PC-9 (cell line): ENCODE data around the gene SLC30A5. TPM values are rescaled to one million over a fixed set of nuclear protein-coding genes. Genes with fewer than 3 reads are reported as not detected.

ENCODE experiments used
- BruUV-seq: library from RNA; stranded (reverse); fragments of 400-500 nt; replicated peaks from 2 replicates; lab custom pipeline; 2021; lab: Mats Ljungman, UMichigan
- CTCF ChIA-PET: fragments of 300-600 bp; sonication (Branson Sonifier 250); formaldehyde crosslinking; loops from one replicate; lab custom pipeline; 2022; ENCODE audit warnings: antibody characterized with exemption; lab: Charles Lee
- POLR2A ChIA-PET: fragments of 300-600 bp; sonication (Branson Sonifier 250); formaldehyde crosslinking; loops from one replicate; lab custom pipeline; 2022; ENCODE audit warnings: antibody characterized with exemption; ENCODE audit not compliant: unreplicated experiment; lab: Charles Lee
- DNase-seq, 2 experiments: peaks; one replicate each; pipeline versions ENCODE4 v3.0.0 to v3.0.0-alpha.2; 2015 to 2022; ENCODE audit warnings: mixed read lengths in 1 of 2
- H2AFZ ChIP-seq: fragments of 200-600 bp; sonication (generic); 2 replicates; pipeline ENCODE4 v1.8.1; 2017; ENCODE audit warnings: antibody characterized with exemption
- H3F3A ChIP-seq: fragments of 200-600 bp; sonication (generic); 2 replicates; pipeline ENCODE4 v1.8.1; 2017; ENCODE audit warnings: antibody characterized with exemption, mild to moderate bottlenecking, low read depth; ENCODE audit not compliant: insufficient read depth
- H3K27ac ChIP-seq: fragments of 200-600 bp; sonication (generic); 2 replicates; pipeline ENCODE4 v1.6.1; 2016; ENCODE audit warnings: mixed run types
- H3K27me3 ChIP-seq: fragments of 200-600 bp; sonication (generic); 2 replicates; pipeline ENCODE4 v1.6.1; 2016; ENCODE audit warnings: low read depth, mixed run types; ENCODE audit not compliant: insufficient read depth
- H3K36me3 ChIP-seq: fragments of 200-600 bp; sonication (generic); 2 replicates; pipeline ENCODE4 v1.6.1; 2016; ENCODE audit warnings: low read depth, mixed run types
- H3K4me1 ChIP-seq: fragments of 200-600 bp; sonication (generic); replicated peaks from 2 replicates; pipeline ENCODE4 v1.6.1; 2016; ENCODE audit warnings: mixed run types; ENCODE audit not compliant: insufficient read depth
- H3K4me2 ChIP-seq: fragments of 200-600 bp; sonication (generic); 2 replicates; pipeline ENCODE4 v1.6.1; 2017; ENCODE audit warnings: mixed run types
- H3K4me3 ChIP-seq: fragments of 200-600 bp; sonication (generic); 2 replicates; pipeline ENCODE4 v1.6.1; 2016; ENCODE audit warnings: mixed run types
- H3K79me2 ChIP-seq: fragments of 200-600 bp; sonication (generic); 2 replicates; pipeline ENCODE4 v1.6.1; 2017; ENCODE audit warnings: low read depth, mixed run types
- H3K9me2 ChIP-seq: fragments of 200-600 bp; sonication (generic); 2 replicates; pipeline ENCODE4 v1.8.1; 2017; ENCODE audit warnings: mild to moderate bottlenecking; ENCODE audit not compliant: insufficient read depth
- H3K9me3 ChIP-seq: fragments of 200-600 bp; sonication (generic); 2 replicates; pipeline ENCODE4 v1.8.1; 2016; ENCODE audit warnings: low read depth; ENCODE audit not compliant: insufficient read depth
- H4K20me1 ChIP-seq: fragments of 200-600 bp; sonication (generic); 2 replicates; pipeline ENCODE4 v1.8.1; 2017; ENCODE audit not compliant: insufficient read depth
- CTCF ChIP-seq: fragments of 200-600 bp; sonication (generic); conservative IDR thresholded peaks from 2 replicates; pipeline ENCODE4 v1.6.1; 2017; ENCODE audit warnings: mixed run types, antibody characterized with exemption, mild to moderate bottlenecking, moderate library complexity
- EZH2 ChIP-seq: fragments of 200-600 bp; sonication (generic); IDR thresholded peaks from 2 replicates; pipeline ENCODE4 v1.8.0; 2017; ENCODE audit warnings: antibody characterized with exemption, low read depth
- intact Hi-C: fragments of 100-400 bp; cut with micrococcal nuclease; formaldehyde crosslinking; loops from one replicate; pipeline ENCODE4 v1.10.0; 2022; ENCODE audit not compliant: unreplicated experiment
- total RNA-seq: library from RNA; stranded (reverse); gene quantifications from 2 replicates; pipeline ENCODE4 v1.2.3, GENCODE V29; 2021

SLC30A5 gene
- total RNA-seq, 1 experiment from 2014 or later = 36.0 TPM

DNA sequence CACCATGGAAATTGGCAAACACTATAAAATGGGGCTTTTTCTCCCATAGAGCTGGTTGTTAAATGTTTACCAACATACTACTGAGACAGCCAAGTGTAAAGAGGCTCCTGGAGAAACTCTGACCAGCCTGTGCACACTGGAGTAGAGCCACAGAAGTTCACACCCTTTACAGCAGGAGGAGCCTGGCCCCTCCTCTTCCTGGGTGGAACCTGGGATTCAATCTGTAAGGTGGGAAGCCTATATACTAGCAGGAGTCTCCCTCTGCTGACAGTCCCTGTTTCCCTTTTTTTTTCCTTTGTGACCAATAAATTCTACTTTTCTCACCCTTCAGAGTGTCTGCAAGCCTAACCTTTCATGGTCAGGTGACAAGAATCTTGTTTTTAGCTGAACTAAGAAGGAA lies 10.4 kb upstream of the SLC30A5 start:
- no peak overlapping the region for H3K4me2 ChIP-seq
- CTCF ChIA-PET = interaction anchor here (0.6 kb wide), 3 partner anchors 40 to 79 kb away, joined by 3 to 4 read pairs (median 3); no protein-coding TSS in a partner anchor
- peaks cover 9% of the 10 kb centered on the region; the same call in 1 of the 2 replicates for H3F3A ChIP-seq
- H4K20me1 ChIP-seq = no peaks in the 10 kb centered on the region
- intact Hi-C loops = loop anchor here (2.0 kb wide), 1 partner anchor 41 kb away; no protein-coding TSS in a partner anchor
- no peaks in the 10 kb centered on the region for H3K9me3 ChIP-seq
- no peak overlapping the region for H2AFZ ChIP-seq
- no peaks in the 10 kb centered on the region for H3K27me3 ChIP-seq
- H3K9me2 ChIP-seq = no peaks in the 10 kb centered on the region
- H3K79me2 ChIP-seq = no peaks in the 10 kb centered on the region
- H3K4me3 ChIP-seq = no peak overlapping the region
- no TSS peak for BruUV-seq
- H3K27ac ChIP-seq = no peak overlapping the region
- TF ChIP-seq EZH2 (no peak), CTCF (peak; percentile 46)
- H3K36me3 ChIP-seq = no peaks in the 10 kb centered on the region
- H3K4me1 ChIP-seq = peaks cover 16% of the 10 kb centered on the region
- peak; percentile 25 to 49 for DNase-seq
- POLR2A ChIA-PET = interaction anchor here (0.6 kb wide), 1 partner anchor 61 kb away, joined by 7 read pairs; no protein-coding TSS in a partner anchor

DNA sequence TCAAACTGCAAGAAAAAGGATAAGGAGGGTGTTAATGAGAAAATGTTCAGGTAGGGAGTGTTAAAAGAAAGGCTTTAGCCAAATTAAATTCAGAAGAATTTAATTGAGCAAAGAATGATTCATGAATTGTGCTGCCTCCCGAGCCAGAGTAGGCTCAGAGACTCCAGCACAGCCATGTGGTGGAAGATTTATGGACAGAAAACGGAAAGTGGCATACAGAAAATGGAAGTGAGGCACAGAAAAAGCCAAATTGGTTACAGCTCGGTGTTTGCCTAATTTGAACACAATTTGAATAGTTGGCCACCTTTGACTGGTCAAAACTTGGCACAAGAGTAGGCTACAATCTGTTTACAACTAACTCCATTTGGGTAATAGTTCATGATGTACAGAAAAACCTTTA lies 9.6 kb upstream of the SLC30A5 start:
- TF ChIP-seq EZH2 (no peak), CTCF (no peak)
- no peaks in the 10 kb centered on the region for H4K20me1 ChIP-seq
- H3K9me2 ChIP-seq = no peaks in the 10 kb centered on the region
- H3K27me3 ChIP-seq = no peaks in the 10 kb centered on the region
- intact Hi-C loops = no loop called here
- POLR2A ChIA-PET = no interaction called here
- BruUV-seq = no TSS peak
- CTCF ChIA-PET = interaction anchor here (0.6 kb wide), 2 partner anchors 54 to 79 kb away, joined by 3 to 4 read pairs; no protein-coding TSS in a partner anchor
- no peaks in the 10 kb centered on the region for H3K9me3 ChIP-seq
- no peaks in the 10 kb centered on the region for H3K79me2 ChIP-seq
- H3K36me3 ChIP-seq = no peaks in the 10 kb centered on the region
- peak overlapping the region; percentile 48; the same call in 1 of the 2 replicates for H2AFZ ChIP-seq
- H3K27ac ChIP-seq = no peak overlapping the region
- no peak overlapping the region for H3K4me3 ChIP-seq
- H3K4me1 ChIP-seq = peaks cover 8% of the 10 kb centered on the region
- no peak overlapping the region for H3K4me2 ChIP-seq
- no peak for DNase-seq
- 0 out of 2 replicates have a peak, but pooled peaks cover 6% of the 10 kb centered on the region for H3F3A ChIP-seq

- H3K4me2 ChIP-seq = no peak overlapping the region
- no peaks in the 10 kb centered on the region for H3K27me3 ChIP-seq
- no peaks in the 10 kb centered on the region for H3K9me2 ChIP-seq
- intact Hi-C loops = no loop called here
- no peaks in the 10 kb centered on the region for H3K36me3 ChIP-seq
- peak overlapping the region; percentile 48; the same call in 1 of the 2 replicates for H2AFZ ChIP-seq
- no TSS peak for BruUV-seq
- peaks cover under 1% of the 10 kb centered on the region; the same call in 1 of the 2 replicates for H3K4me1 ChIP-seq
- no peaks in the 10 kb centered on the region for H3K79me2 ChIP-seq
- no peaks in the 10 kb centered on the region for H4K20me1 ChIP-seq
- no peak overlapping the region for H3K27ac ChIP-seq
- H3K9me3 ChIP-seq = no peaks in the 10 kb centered on the region
- ChIA-PET CTCF (no interaction called here), POLR2A (no interaction called here)
- TF ChIP-seq EZH2 = no peak
- no peak for TF ChIP-seq CTCF
- no peak overlapping the region for H3K4me3 ChIP-seq
- 0 out of 2 replicates have a peak, but pooled peaks cover under 1% of the 10 kb centered on the region for H3F3A ChIP-seq
- DNase-seq = no peak
Measured at GRCh38 chr5:69084903-69085302, 8.9 kb upstream of the SLC30A5 start.
